Activated T-helper 1 cell treated with Interleukin-2 at 50 U/mL for 16 hours (primary cell): ENCODE measurements around the gene TMEM89.

Experiments
- DNase-seq: peaks from one replicate; pipeline ENCODE4 v3.0.0-alpha.2; 2020; ENCODE audit warnings: low read depth

The TMEM89 gene

DNA sequence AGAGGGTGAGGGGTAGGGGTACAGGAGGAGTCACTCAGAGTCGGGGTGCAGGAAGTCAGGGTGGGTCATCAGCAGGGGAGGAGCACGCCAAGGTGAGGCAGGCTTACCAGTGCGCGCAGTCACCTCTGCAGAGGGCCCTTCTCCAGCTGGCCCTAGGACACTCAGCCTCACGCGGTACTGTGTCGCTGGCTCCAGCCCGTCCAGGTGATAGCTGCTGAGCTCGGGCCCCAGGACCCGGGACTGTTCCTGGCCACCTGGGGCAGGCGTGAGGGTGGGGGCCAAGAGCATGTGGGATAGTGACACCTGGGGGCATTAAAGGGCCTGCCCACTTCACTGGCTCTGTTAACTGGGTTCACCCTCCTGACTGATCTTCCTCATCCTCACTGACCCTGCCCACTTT lies 33.9 kb downstream of the TMEM89 start:
- no peak for DNase-seq

DNA sequence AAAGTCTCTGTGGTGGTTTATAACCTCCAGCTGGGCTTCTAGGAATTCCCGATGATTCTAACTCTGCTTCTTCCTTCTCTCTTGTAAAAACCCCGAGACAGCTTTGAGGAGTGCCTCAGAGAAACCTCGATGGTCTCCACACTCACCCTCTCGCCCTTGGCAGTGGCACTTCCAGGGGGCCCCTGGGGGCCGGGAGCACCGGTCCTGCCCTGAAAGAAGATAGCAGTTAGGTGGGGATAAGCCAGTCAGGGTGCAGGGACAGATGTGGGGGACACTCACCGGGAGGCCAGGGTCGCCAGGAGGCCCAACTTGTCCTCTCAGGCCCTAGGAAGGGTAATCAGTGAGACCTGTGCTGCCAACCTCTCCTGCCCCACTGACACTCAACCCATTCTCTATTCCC lies 36.2 kb downstream of the TMEM89 start:
- no peak for DNase-seq

DNA sequence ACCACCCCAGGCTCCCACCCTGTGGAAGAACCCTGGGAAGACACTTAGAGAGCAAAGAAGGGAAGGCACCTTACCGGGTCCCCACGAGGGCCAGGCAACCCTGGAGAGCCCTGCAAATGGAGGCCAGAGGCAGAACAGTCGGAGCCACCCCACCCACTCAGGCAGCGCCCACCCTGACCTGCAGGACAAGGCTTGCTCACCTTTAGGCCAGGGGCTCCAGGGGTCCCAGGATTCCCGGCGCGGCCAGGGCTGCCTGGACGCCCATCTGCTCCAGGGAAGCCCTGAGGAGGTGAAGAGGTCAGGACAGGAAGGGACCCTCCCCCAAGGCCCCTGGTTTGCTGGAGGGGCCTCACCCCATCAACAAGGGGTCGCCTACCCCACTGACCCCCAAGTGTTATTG lies 36.7 kb downstream of the TMEM89 start:
- DNase-seq, result no peak

DNA sequence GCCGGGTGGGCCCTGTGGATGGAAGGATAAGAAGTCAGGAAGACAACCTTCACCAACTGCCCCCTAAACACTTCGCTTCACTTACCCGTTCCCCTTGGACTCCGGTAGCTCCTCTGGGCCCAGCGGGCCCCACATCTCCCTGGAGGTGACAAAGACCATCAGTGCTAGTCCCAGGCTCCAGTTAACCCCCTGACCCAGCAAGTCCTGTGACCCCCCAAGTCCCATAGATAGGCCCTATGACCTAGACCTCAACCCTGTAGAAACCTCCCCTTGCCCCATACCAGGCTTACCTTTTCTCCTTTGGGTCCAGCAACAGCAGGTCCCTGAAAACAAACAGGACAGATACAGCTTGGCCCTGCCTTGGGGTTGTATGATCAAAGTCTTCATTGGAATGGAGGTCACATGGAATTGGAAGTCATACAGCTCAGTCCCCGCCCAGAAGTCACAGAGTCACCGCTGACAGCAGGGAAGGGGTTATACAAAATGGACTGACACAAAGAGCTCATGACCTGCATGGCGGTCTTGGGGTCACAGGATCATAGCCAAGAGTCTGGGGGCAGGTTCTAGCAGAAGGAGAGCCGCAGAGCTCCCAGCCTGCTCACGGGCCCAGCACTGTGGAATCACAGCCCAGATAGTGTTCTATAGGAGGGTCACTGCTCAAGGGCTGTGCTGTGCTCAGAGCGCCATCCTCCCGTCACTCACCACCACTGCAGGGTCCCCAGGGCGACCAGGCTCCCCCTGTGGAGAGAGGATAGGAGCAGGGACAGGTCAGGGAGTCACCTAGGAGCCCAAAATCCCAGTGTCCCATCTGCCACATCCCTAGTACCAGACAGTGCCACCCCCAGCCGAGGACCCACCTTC lies 39.7 kb downstream of the TMEM89 start:
- DNase-seq, result no peak

DNA sequence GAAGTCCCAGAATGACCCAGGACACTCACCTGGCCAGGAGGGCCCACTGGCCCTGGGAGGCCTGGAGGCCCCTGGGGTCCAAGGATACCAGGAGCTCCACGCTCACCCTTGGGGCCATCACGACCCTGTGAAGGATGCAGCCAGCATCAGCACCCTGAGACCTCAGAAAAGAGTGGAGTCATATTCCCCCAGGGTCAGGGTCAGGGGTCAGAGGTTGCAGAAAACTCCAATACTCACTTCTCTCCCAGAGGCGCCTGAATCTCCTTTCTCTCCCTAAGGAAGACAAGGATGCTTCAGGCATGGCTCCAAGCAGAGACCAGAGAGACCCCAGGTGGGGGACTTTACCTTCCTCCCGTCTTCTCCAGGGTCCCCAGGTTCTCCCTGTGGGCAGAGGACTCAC lies 44.9 kb downstream of the TMEM89 start:
- DNase-seq, result no peak

DNA sequence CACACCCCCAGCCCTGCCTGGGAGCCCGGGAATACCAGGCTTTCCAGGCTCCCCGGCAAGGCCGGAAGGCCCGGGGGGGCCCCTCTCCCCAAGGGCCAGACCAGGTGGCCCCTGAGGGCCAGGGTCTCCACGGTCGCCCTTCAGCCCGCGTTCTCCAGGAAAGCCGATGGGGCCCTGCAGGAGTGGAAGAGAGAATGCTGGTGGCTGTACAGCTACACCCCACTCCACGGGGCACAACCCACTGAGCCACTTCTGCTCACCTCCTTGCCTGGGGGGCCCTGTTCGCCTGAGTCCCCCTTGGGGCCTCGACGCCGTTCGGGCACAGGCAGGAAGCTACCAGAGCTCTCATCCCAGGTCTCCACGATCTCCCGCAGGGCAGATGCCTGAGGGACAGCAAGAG lies 46.2 kb downstream of the TMEM89 start:
- no peak for DNase-seq

DNA sequence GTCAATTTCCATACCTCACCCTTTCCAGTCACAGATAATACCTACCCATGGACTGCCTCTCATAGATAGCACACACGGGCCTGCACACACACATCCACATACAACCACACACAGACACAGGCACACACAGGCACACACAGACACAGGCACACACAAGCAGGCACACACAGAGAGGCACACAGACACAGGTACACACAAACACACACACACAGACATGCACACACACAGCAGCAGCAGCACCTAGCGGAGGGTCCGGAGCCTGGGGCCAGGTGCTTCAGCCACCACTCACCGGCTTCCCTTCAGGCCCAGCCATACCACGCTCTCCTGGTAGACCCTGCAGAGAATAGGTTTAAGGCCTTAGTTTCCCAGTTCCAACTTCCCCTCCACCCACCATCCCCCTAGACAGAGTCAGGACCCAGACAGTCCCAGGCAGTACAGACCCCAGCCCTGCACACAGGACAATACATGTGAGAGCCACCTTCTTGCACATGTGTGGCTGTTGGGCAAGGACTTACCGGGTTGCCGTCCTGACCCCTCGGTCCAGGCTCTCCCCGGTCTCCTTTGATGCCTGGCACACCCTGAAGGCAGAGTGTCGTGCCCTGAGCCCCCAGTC lies 47.5 kb downstream of the TMEM89 start:
- no peak for DNase-seq

DNA sequence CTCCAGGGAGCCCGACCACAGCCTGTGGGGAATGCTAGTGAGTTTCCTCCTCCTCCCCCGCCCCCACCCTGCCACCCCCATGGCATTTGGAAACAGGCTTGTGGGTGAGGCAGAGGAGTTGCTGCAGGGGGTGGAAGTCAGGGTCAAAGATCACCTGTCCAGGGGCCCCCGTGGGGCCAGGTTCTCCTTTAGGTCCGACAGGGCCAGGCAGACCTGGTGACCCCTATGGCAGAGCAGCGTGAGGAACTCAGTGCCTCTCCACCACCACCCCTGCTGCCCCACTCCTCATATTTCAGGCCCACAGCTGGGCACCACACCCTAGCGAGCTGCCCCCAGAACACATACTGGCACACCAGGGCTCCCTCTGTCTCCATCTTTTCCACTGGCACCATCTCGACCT lies 49.1 kb downstream of the TMEM89 start:
- DNase-seq, result no peak

DNA sequence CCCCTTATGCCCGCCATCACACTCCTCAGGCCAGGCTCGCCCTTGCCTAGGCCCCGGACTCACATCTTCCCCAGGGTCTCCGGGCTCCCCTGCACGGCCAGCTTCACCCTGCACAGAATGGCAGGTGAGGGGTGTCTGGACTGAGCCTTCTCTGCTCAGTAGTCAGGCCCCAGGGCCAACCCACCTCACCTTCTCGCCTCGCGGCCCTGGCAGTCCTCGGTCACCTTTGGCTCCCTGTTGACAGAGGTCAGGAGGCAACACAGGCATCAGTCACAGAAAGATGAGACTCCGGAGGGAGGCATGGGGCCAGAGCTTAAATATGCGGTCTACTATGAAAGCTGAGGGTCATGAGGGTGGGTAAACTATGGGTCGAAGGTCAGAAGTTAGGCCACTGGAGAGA lies 49.6 kb downstream of the TMEM89 start:
- DNase-seq, result no peak
